ENCODE data around the gene MESD.

DNA sequence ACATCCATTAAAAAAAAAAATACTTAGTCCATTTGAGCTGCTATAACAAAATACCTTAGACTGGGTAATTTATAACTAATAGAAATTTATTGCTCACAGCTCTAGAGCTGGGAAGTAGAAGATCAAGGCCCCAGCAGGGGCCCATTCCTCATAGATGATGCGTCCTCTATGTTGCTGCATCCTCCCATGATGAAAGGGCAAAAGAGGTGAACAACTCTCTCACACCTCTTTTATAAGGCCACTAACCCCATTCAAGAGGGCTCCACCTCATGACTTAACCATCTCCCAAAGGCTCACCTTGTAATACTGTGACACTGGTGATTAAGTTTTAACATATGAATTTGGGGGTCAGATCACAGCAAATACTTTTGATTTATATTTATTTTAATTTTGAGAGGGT is 8.1 kb upstream of the MESD start:
- TF ChIP-seq, protein P1, sequence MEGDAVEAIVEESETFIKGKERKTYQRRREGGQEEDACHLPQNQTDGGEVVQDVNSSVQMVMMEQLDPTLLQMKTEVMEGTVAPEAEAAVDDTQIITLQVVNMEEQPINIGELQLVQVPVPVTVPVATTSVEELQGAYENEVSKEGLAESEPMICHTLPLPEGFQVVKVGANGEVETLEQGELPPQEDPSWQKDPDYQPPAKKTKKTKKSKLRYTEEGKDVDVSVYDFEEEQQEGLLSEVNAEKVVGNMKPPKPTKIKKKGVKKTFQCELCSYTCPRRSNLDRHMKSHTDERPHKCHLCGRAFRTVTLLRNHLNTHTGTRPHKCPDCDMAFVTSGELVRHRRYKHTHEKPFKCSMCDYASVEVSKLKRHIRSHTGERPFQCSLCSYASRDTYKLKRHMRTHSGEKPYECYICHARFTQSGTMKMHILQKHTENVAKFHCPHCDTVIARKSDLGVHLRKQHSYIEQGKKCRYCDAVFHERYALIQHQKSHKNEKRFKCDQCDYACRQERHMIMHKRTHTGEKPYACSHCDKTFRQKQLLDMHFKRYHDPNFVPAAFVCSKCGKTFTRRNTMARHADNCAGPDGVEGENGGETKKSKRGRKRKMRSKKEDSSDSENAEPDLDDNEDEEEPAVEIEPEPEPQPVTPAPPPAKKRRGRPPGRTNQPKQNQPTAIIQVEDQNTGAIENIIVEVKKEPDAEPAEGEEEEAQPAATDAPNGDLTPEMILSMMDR (IDR thresholded peaks at IDR 0.05): no peak
- TF ChIP-seq POLR2A (IDR thresholded peaks at IDR 0.05): no peak

Data from heart left ventricle (tissue), 13 donors.